CD4-positive, alpha-beta memory T cell (primary cell): ENCODE measurements around the gene C2CD4C. TPM values are rescaled to one million over a fixed set of nuclear protein-coding genes. Genes with fewer than 3 reads are reported as not detected.
"Not testable (repeated sequence)": the region's sequence is repeated elsewhere in the genome, so short reads cannot be mapped to it uniquely, and the experiment has no call there.

ENCODE experiments used
- CTCF ChIA-PET: fragments of 350-600 bp; sonication (Branson Sonifier 250); formaldehyde crosslinking; loops from one replicate; lab custom pipeline; 2021; ENCODE audit warnings: inconsistent platforms; ENCODE audit not compliant: partially characterized antibody; lab: Charles Lee
- POLR2A ChIA-PET: fragments of 350-600 bp; sonication (Branson Sonifier 250); formaldehyde crosslinking; loops from one replicate; lab custom pipeline; 2021; ENCODE audit not compliant: partially characterized antibody; lab: Charles Lee
- DNase-seq, 5 donors: peaks; one replicate each; pipeline versions ENCODE4 v3.0.0 to v3.0.0-alpha.2; 2020 to 2022; ENCODE audit warnings: mixed read lengths in 1 of 5
- H3K27ac ChIP-seq: one replicate; pipeline ENCODE4 v1.7.0; 2013; ENCODE audit warnings: low read depth, low read length
- H3K27me3 ChIP-seq: 2 replicates; pipeline ENCODE4 v1.7.0; 2013; ENCODE audit warnings: mild to moderate bottlenecking, low read length, moderate library complexity; ENCODE audit not compliant: insufficient read depth
- H3K36me3 ChIP-seq: 2 replicates; pipeline ENCODE4 v1.7.0; 2013; ENCODE audit warnings: mild to moderate bottlenecking, low read length, moderate library complexity; ENCODE audit not compliant: insufficient read depth
- H3K4me1 ChIP-seq: 2 replicates; pipeline ENCODE4 v1.7.0; 2013; ENCODE audit warnings: mild to moderate bottlenecking, low read length, moderate library complexity; ENCODE audit not compliant: insufficient read depth
- H3K4me3 ChIP-seq, 2 donors: one replicate each; pipeline ENCODE4 v1.7.0; 2013; ENCODE audit warnings: low read length in 2 of 2, mild to moderate bottlenecking in 1 of 2
- H3K9me3 ChIP-seq, 2 donors: one replicate each; pipeline ENCODE4 v1.7.0; 2013; ENCODE audit warnings: low read length in 2 of 2, control low read depth in 1 of 2; ENCODE audit not compliant: control insufficient read depth in 1 of 2
- H3K27ac Mint-ChIP-seq, 7 donors: one replicate each; pipeline ENCODE4 v1.8.0; 2020 to 2021; ENCODE audit warnings: mixed read lengths in 7 of 7, mild to moderate bottlenecking in 6 of 7, inconsistent platforms in 3 of 7, moderate library complexity in 3 of 7
- H3K27me3 Mint-ChIP-seq, 2 donors: one replicate each; pipeline ENCODE4 v1.8.0; 2020 to 2021; ENCODE audit warnings: mixed read lengths in 2 of 2
- H3K36me3 Mint-ChIP-seq, 2 donors: one replicate each; pipeline ENCODE4 v1.8.0; 2020 to 2021; ENCODE audit warnings: mixed read lengths in 2 of 2, inconsistent platforms in 1 of 2, mild to moderate bottlenecking in 1 of 2
- H3K4me1 Mint-ChIP-seq, 4 donors: one replicate each; pipeline ENCODE4 v1.8.0; 2020 to 2021; ENCODE audit warnings: mixed read lengths in 4 of 4, mild to moderate bottlenecking in 1 of 4
- H3K4me3 Mint-ChIP-seq, 8 donors: one replicate each; pipeline ENCODE4 v1.8.0; 2020 to 2021; ENCODE audit warnings: mixed read lengths in 8 of 8, mild to moderate bottlenecking in 7 of 8, moderate library complexity in 6 of 8, inconsistent platforms in 3 of 8
- H3K9me3 Mint-ChIP-seq, 8 donors: one replicate each; pipeline ENCODE4 v1.8.0; 2020 to 2021; ENCODE audit warnings: mixed read lengths in 8 of 8, mild to moderate bottlenecking in 5 of 8, inconsistent platforms in 3 of 8, moderate library complexity in 1 of 8
- intact Hi-C: fragments of 100-400 bp; cut with micrococcal nuclease; formaldehyde crosslinking; loops from one replicate; pipeline ENCODE4 v1.15.1; 2023
- polyA plus RNA-seq, 2 donors: library from polyadenylated mRNA; unstranded; fragments of 300-500 nt; fragmentation: Illumina TruSeq; gene quantifications; one replicate each; pipeline ENCODE4 v1.2.3, GENCODE V29; 2021
- total RNA-seq, 2 experiments: library from RNA; stranded (reverse); gene quantifications; one replicate each; pipeline ENCODE4 v1.2.3, GENCODE V29; 2021

C2CD4C gene
- total and polyA plus RNA-seq, 4 experiments from 2014 or later, result not detected

DNA sequence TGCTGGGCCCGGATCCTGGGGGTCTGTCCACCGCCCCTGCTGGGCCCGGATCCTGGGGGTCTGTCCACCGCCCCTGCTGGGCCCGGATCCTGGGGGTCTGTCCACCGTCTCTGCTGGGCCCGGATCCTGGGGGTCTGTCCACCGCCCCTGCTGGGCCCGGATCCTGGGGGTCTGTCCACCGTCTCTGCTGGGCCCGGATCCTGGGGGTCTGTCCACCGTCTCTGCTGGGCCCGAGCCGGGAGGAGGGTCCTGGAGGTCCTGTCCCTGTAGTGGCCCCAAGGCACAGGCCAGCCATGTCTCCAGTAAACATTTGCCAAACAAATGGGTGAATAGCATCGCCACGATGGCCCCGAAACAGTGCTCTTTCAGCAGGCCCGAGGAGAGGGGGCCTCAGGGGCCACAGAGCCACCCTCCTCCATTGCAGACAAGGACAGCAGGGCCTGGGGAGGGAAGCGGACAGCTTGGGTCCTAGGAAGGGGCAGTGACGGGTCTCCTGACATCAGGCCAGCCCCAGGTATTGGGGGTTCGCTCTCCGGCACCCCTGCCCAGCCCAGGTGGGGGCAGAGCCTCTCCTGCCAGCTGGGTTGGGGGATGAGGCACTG, 2.3 kb upstream of the C2CD4C start:
- intact Hi-C loops, CTCF ChIA-PET, POLR2A ChIA-PET, H3K36me3 Mint-ChIP-seq, H3K27ac ChIP-seq, H3K27me3 Mint-ChIP-seq, DNase-seq, H3K9me3 Mint-ChIP-seq, H3K9me3 ChIP-seq, H3K36me3 ChIP-seq, H3K4me3 Mint-ChIP-seq, H3K27ac Mint-ChIP-seq, H3K4me1 Mint-ChIP-seq, H3K27me3 ChIP-seq, H3K4me3 ChIP-seq: not testable (repeated sequence)
- H3K4me1 ChIP-seq, result peaks cover 12% of the 10 kb centered on the region

DNA sequence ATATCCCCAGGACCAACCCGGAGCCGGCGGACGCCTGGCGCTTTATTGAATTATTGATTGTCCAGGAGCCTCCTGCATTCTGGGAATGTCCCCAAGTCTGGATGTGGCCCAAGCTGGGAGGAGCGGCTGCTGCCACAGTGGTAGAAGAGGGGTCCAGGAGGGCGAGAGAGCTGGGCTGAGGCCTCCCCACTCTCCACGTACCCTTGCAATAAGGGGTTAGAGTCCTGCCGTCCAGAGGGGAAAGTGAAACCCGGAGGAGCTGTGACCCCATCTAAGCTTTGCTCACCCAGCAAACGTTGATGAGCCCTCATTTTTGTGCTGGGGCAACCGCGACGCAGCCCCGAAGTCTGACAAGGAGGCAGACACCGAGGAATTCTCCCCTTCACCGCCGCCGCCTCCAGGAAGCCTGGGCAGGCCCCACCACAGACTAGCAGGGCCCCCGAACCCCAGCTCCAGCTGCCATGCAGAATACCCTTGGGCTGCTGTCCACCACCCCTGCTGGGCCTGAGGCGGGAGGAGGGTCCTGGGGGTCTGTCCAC, 1.4 kb upstream of the C2CD4C start:
- H3K4me3 ChIP-seq, result no peak overlapping the region
- POLR2A ChIA-PET, result no interaction called here
- no peak overlapping the region for H3K27ac Mint-ChIP-seq
- H3K4me1 Mint-ChIP-seq, result peaks cover 6 to 8% (median 6%) of the 10 kb centered on the region in 4 donors
- intact Hi-C loops, result no loop called here
- H3K4me3 Mint-ChIP-seq, result no peak overlapping the region
- no peaks in the 10 kb centered on the region for H3K9me3 ChIP-seq
- H3K36me3 Mint-ChIP-seq, result no peaks in the 10 kb centered on the region
- no peak for DNase-seq
- peaks cover 12% of the 10 kb centered on the region for H3K4me1 ChIP-seq
- no peaks in the 10 kb centered on the region for H3K9me3 Mint-ChIP-seq
- CTCF ChIA-PET, result no interaction called here
- peaks cover 5 to 12% of the 10 kb centered on the region in 2 donors for H3K27me3 Mint-ChIP-seq
- H3K27me3 ChIP-seq, result peaks cover 9% of the 10 kb centered on the region
- no peak overlapping the region for H3K27ac ChIP-seq
- no peaks in the 10 kb centered on the region for H3K36me3 ChIP-seq

DNA sequence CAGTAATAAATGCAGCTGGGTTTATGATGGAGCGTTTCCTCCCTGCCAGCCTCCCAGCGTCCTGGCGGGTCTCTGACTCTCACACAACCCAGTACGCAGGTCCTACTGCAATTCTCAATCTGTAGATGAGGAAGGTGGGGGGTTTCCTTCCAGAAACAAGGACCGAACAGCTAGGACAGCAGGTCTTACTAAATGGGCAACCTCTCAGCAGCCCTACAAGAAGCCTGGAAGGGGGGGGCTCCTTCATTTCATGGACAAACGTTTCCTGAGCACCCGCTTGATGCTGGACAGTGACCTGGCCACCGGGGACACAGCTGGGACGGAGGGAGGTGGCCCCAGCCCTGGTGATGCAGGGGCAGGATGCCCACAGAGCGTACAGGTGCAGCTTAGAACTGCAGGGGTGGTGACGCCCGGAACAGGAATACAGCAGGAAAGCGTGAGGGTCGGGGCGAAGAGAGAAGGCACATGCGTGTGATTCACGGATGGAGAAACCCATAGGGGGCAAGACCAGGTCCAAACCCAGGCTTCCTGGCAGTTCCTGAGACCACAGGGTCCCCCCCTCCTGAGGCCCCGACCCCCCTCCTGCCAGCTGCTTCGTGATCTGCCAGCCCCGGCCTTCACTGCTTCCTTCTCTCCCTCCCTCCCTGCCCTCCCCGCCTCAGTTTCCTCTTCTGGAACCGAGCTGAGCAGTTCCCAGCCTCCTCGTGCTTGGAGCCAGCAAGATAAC, 732 bp upstream of the C2CD4C start:
- Histone ChIP-seq H3K4me1 (peaks cover 12% of the 10 kb centered on the region), H3K9me3 (no peaks in the 10 kb centered on the region), H3K27ac (no peak overlapping the region), H3K27me3 (peaks cover 9% of the 10 kb centered on the region), H3K36me3 (no peaks in the 10 kb centered on the region), H3K4me3 (peak overlapping the region in 1 of 2 donors; percentile 9)
- no peaks in the 10 kb centered on the region for H3K9me3 Mint-ChIP-seq
- H3K4me1 Mint-ChIP-seq, result peaks cover 6 to 8% (median 6%) of the 10 kb centered on the region in 4 donors
- H3K36me3 Mint-ChIP-seq, result no peaks in the 10 kb centered on the region
- POLR2A ChIA-PET, result no interaction called here
- H3K27ac Mint-ChIP-seq, result peak overlapping the region in 4 of 7 donors; percentile 18 to 73 (median 54)
- CTCF ChIA-PET, result no interaction called here
- DNase-seq, result peak in 2 of 5 donors; percentile 11 to 13
- intact Hi-C loops, result loop anchor here (1.0 kb wide), 1 partner anchor 97 kb away; no protein-coding TSS in a partner anchor
- H3K27me3 Mint-ChIP-seq, result peaks cover 8 to 16% of the 10 kb centered on the region in 2 donors
- H3K4me3 Mint-ChIP-seq, result peak overlapping the region; percentile 78 to 91 (median 86)

DNA sequence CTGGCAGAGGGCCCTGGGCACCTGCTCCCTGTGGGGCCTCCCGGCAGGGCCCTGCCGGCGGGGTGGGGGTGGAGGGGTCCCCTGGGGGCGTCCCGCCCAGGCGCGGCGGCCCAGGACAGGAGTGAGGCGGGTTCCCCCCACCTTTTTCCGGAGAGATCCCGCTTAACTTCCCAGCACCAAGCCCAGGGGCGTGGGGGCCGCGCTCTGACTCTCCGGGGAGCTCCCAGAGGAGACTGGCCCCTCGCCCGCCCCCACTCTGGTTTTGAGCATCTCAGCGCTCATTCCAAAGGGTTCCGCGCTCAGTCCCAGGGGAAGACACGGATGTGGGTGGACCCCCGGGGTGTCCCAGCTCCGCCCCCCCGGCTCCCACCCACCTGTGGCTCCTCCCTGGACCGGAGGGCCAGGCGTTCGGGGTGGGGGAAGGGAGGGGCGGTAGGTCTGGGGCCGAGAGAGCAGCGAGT, 476 bp downstream of the C2CD4C start:
- POLR2A ChIA-PET, result no interaction called here
- DNase-seq, result no peak

DNA sequence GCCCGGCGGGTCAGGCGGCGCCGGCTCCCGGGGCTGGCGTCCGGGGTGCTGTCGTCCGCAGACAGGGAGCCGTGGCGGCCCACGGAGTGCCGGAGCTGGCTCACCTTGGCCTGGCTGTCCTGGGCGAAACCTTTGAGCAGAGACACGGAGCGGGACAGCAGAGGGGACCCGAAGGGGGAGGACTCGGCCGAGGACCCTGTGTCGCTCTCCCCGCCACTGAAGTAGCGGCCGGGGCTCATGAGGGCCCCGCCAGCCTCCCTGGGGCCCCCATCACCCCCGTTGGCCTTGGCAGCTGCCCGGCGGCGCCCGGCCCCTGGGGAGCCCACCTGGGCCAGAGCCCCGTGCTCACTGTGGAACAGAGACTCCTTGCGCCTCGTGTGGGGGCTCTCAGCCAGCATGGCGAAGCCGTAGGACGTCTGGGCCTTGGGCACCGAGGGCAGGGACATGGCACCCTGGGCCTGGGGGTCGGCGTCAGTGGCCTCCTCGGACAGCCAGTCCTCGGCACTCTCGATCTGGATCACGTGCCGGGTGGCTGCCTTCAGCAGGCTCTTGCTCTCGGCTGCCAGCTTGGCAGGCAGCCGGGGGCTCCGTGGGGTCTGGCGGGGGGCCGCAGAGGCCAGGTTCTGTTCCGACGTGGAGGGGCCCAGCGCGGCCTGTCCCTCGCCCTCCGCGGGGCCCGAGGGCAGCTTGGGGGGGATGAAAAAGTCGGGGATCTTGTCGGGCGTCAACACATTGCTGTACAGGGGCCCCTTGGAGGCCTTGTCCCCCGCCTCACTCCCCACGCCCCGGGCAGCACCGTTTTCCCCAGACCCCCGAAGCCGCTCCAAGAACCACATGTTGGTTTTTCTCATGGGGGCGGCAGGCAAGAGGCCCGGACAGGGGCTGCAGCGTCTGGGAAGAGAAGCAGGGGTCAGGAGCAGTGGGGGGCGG, 1.2 kb downstream of the C2CD4C start:
- peaks cover 9% of the 10 kb centered on the region for H3K27me3 ChIP-seq
- H3K4me1 ChIP-seq, result peaks cover 12% of the 10 kb centered on the region
- H3K27ac ChIP-seq, result no peak overlapping the region
- Mint-ChIP-seq H3K9me3 (no peaks in the 10 kb centered on the region), H3K4me3 (no peak overlapping the region), H3K27ac (no peak overlapping the region), H3K36me3 (no peaks in the 10 kb centered on the region), H3K4me1 (peaks cover 6 to 8% (median 6%) of the 10 kb centered on the region in 4 donors), H3K27me3 (peaks cover 13 to 21% of the 10 kb centered on the region in 2 donors)
- no peaks in the 10 kb centered on the region for H3K9me3 ChIP-seq
- H3K36me3 ChIP-seq, result no peaks in the 10 kb centered on the region
- intact Hi-C loops, result no loop called here
- ChIA-PET POLR2A (no interaction called here), CTCF (no interaction called here)
- no peak overlapping the region for H3K4me3 ChIP-seq
- DNase-seq, result no peak

More for the DNA sequence above, 476 bp downstream of the C2CD4C start:
- no peaks in the 10 kb centered on the region for H3K36me3 ChIP-seq
- H3K27me3 Mint-ChIP-seq, result peaks cover 9 to 16% of the 10 kb centered on the region in 2 donors
- H3K9me3 Mint-ChIP-seq, result no peaks in the 10 kb centered on the region
- no peaks in the 10 kb centered on the region for H3K9me3 ChIP-seq
- no peak overlapping the region for H3K27ac ChIP-seq
- H3K36me3 Mint-ChIP-seq, result no peaks in the 10 kb centered on the region
- H3K4me3 ChIP-seq, result no peak overlapping the region
- H3K4me3 Mint-ChIP-seq, result no peak overlapping the region
- peaks cover 12% of the 10 kb centered on the region for H3K4me1 ChIP-seq
- CTCF ChIA-PET, result no interaction called here
- H3K27me3 ChIP-seq, result peaks cover 9% of the 10 kb centered on the region
- peaks cover 6 to 8% (median 6%) of the 10 kb centered on the region in 4 donors for H3K4me1 Mint-ChIP-seq
- no peak overlapping the region for H3K27ac Mint-ChIP-seq
- intact Hi-C loops, result no loop called here

DNA sequence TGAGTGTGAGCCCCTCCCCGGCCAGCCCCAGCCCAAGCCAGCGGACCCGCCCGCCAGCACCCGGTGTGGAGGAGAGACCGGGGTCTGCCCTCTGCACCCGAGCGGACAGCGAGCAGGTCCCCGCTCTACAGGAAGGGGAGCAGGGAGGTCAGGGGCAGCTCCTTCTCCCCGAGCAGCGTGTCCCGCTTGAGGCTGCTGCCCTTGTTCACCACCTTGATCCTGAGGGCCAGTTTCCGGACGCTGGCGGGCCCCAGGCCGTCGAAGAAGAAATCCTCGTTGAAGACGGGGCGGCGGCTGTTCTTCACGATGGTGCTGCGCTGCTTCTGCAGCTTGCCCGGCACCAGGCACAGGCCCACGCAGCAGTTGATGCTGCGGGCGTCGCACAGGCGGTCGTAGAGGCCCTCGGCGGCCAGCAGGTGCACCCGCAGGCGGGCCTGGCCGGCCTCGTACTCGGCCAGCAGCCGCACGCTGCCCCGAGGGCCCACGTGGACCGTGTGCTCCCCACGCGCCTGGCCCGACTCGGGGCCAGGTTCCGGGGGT, 1.9 kb downstream of the C2CD4C start:
- Mint-ChIP-seq H3K27me3 (peaks cover 13 to 21% of the 10 kb centered on the region in 2 donors), H3K4me1 (peaks cover 6 to 8% (median 6%) of the 10 kb centered on the region in 4 donors), H3K36me3 (no peaks in the 10 kb centered on the region), H3K27ac (no peak overlapping the region), H3K9me3 (no peaks in the 10 kb centered on the region), H3K4me3 (no peak overlapping the region)
- no peak overlapping the region for H3K4me3 ChIP-seq
- CTCF ChIA-PET, result no interaction called here
- intact Hi-C loops, result no loop called here
- no peak for DNase-seq
- POLR2A ChIA-PET, result no interaction called here
- H3K27me3 ChIP-seq, result peaks cover 9% of the 10 kb centered on the region
- no peak overlapping the region for H3K27ac ChIP-seq
- peaks cover 12% of the 10 kb centered on the region for H3K4me1 ChIP-seq
- H3K36me3 ChIP-seq, result no peaks in the 10 kb centered on the region
- no peaks in the 10 kb centered on the region for H3K9me3 ChIP-seq
